ENCODE measurements around the gene CFAP99.

- TF ChIP-seq POLR2A (IDR thresholded peaks at IDR 0.05) (no peak), CTCF (IDR thresholded peaks at IDR 0.05 in 4 of 5, conservative IDR thresholded peaks at IDR 0.05 in 1 of 5) (no peak)
Observed at GRCh38 chr4:2480649-2481048, 61.9 kb downstream of the CFAP99 start.
